Memory B cell (primary cell): ENCODE results near the gene NTM.

Experiments used
- ATAC-seq: fragments of 150-1000 bp; cut with Tn5 transposase; 2 replicates; pipeline ENCODE4 v1.10.0; 2021; ENCODE audit warnings: low read depth, mild to moderate bottlenecking, moderate library complexity
- DNase-seq, 2 donors: peaks; one replicate each; pipeline ENCODE4 v3.0.0; 2022; ENCODE audit warnings: low spot score in 2 of 2
- H3K27ac Mint-ChIP-seq: one replicate; pipeline ENCODE4 v1.8.0; 2022; ENCODE audit warnings: mild to moderate bottlenecking, moderate library complexity, mixed read lengths
- H3K27me3 Mint-ChIP-seq: one replicate; pipeline ENCODE4 v1.8.0; 2022; ENCODE audit warnings: mixed read lengths
- H3K36me3 Mint-ChIP-seq: one replicate; pipeline ENCODE4 v1.8.0; 2022; ENCODE audit warnings: mild to moderate bottlenecking, mixed read lengths
- H3K4me1 Mint-ChIP-seq: one replicate; pipeline ENCODE4 v1.8.0; 2022; ENCODE audit warnings: mixed read lengths
- H3K4me3 Mint-ChIP-seq: one replicate; pipeline ENCODE4 v1.8.0; 2022; ENCODE audit warnings: mild to moderate bottlenecking, moderate library complexity, mixed read lengths
- H3K9me3 Mint-ChIP-seq: one replicate; pipeline ENCODE4 v1.8.0; 2022; ENCODE audit warnings: mixed read lengths

NTM gene

DNA sequence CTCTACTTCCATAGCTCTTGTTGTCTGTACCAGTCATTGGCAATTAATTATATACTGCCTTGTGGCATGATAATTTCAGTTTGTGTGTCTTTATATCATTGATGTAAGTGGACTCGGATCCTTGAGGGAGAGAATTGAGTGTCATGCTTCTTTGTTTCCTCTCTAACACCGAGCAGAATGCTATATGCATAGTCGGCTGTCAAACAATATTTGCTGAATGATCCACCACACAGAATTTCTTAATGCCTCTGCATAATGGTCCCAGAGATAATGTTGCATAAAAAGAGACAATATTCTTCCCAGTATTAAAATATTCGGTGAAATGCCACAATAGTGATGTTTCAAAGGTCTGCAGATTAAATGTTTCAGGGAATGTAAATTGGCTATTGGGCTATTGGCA, 664.8 kb downstream of the NTM start:
- no peaks in the 10 kb centered on the region for H3K36me3 Mint-ChIP-seq

DNA sequence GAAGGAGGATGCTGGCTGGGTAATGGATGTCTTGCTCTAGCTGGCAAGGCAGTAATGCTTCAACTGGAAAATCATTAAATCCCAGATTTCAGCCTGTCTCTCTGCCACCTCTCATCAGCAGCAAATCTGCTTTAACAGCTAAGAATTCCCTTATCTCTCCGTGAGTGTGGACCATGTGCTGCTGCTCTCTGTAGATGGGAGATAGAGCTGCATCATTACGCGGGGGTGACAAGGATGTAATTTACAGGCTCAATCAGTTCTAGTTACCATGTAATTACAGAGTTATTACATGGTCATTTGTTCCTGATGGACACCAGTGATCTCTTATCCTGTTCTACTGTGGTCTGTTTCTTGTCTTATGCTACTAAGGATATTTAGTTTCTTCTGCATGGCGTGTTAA, 665.4 kb downstream of the NTM start:
- H3K4me1 Mint-ChIP-seq = no peaks in the 10 kb centered on the region
- H3K36me3 Mint-ChIP-seq = no peaks in the 10 kb centered on the region
- H3K9me3 Mint-ChIP-seq = peaks cover 4% of the 10 kb centered on the region
- H3K4me3 Mint-ChIP-seq = no peak overlapping the region
- H3K27ac Mint-ChIP-seq = no peak overlapping the region
- DNase-seq = no peak
- ATAC-seq = no peak
- peaks cover 2% of the 10 kb centered on the region for H3K27me3 Mint-ChIP-seq

More for the DNA sequence above, 664.8 kb downstream of the NTM start:
- Mint-ChIP-seq H3K4me3 (no peak overlapping the region), H3K4me1 (no peaks in the 10 kb centered on the region), H3K9me3 (peaks cover 4% of the 10 kb centered on the region), H3K27ac (no peak overlapping the region), H3K27me3 (peaks cover 2% of the 10 kb centered on the region)
- no peak for DNase-seq
- no peak for ATAC-seq

DNA sequence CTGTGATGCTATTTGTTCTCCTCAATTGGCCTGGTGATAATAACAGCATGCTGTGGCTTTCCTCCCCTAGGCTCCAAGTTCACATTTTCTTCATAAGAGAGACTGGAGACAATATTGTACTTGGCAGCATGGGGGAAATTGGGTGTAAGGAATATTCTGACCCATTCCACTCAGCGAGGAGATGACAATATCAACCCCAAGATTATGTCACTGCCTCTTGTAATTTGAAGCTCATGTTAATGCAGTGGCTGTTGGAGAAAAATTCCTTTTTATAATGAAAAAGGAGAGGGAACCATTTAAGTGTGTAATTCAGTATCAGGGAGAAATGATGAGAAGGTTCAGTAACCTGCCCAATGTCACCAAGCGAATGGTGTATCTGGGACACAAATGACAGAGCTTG, 665.8 kb downstream of the NTM start:
- Mint-ChIP-seq H3K9me3 (peaks cover 4% of the 10 kb centered on the region), H3K4me1 (no peaks in the 10 kb centered on the region), H3K36me3 (no peaks in the 10 kb centered on the region), H3K27me3 (peaks cover 2% of the 10 kb centered on the region), H3K27ac (no peak overlapping the region), H3K4me3 (no peak overlapping the region)
- ATAC-seq (no peak), DNase-seq (no peak)

DNA sequence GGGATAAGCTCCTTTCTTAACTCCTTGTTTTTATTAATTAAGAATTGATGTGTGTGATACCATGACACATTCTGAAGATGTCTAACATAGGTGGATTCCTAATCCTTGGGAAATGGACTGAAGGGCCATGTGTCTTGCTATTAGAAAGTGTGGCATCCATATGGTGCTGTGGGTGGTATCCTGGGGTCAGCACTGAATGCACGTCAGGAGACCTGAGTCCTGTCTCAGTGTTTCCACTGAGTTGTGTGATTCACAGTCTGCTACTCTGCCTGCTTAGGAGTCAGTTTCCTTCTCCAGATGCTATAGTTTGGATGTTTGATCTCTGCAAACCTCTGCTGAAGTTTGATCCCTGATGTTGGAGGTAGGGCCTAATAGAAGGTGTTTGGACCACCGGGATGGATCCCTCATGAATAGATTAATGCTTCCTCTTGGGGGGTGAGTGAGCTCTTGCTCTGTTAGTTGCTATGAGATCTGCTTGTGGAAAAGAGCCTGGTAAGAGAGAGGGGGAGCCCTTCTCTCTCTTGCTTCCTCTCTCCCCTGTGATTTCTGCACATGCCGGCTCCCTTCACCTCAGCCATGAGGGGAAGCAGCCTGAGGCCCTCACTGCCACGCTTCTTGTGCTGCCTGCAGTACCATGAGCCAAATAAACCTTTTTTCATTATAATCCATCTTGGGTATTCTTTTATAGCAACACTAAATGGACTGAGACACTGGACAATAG, 666.5 kb downstream of the NTM start:
- H3K4me3 Mint-ChIP-seq = no peak overlapping the region
- peaks cover 2% of the 10 kb centered on the region for H3K27me3 Mint-ChIP-seq
- H3K4me1 Mint-ChIP-seq = no peaks in the 10 kb centered on the region
- DNase-seq (no peak), ATAC-seq (no peak)
- H3K9me3 Mint-ChIP-seq = peaks cover 4% of the 10 kb centered on the region
- H3K36me3 Mint-ChIP-seq = no peaks in the 10 kb centered on the region
- H3K27ac Mint-ChIP-seq = no peak overlapping the region

DNA sequence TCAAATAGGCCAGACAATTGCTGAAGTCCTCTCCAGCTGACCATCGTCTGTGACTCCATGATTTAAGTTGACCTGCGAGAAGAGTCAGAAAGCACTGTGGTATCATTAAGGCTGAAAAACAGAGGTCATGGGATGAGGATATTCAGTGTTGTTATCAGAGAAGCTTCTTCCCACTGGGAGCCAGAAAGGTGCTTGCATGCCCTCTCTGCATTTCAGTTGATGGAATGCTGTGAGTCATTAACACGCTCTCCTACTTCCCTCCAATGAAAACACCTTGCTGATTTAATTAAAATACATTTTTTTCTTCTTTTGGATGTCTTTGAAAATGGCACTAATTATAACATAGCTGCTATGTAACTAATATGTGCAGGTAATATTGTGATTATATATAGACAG, 667.0 kb downstream of the NTM start:
- ATAC-seq (no peak), DNase-seq (no peak)
- Mint-ChIP-seq H3K4me1 (no peaks in the 10 kb centered on the region), H3K9me3 (peaks cover 2% of the 10 kb centered on the region), H3K4me3 (no peak overlapping the region), H3K27me3 (peaks cover 2% of the 10 kb centered on the region), H3K27ac (no peak overlapping the region), H3K36me3 (no peaks in the 10 kb centered on the region)

DNA sequence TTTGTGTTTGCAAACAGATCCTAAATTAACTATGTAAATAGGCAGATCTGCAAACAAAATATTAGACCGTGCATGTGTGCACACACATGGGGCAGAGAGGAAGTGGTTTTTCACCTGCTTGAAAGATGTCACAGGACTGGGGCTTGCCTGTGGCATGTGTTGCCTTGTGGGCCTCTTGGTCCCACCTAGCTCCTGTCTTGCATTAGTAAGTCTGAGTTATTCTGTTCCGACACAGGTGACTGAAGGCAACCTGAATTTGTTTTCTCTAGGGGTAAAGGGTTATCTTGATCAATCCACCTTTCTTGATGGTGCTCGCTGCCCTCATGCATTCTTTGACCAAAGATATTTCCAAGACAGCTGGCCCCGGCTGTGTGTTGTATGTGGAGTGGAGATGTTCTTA, 667.5 kb downstream of the NTM start:
- Mint-ChIP-seq H3K36me3 (no peaks in the 10 kb centered on the region), H3K27me3 (peaks cover 2% of the 10 kb centered on the region), H3K4me3 (no peak overlapping the region), H3K4me1 (no peaks in the 10 kb centered on the region), H3K27ac (no peak overlapping the region), H3K9me3 (peaks cover 2% of the 10 kb centered on the region)
- ATAC-seq = no peak
- DNase-seq = no peak

DNA sequence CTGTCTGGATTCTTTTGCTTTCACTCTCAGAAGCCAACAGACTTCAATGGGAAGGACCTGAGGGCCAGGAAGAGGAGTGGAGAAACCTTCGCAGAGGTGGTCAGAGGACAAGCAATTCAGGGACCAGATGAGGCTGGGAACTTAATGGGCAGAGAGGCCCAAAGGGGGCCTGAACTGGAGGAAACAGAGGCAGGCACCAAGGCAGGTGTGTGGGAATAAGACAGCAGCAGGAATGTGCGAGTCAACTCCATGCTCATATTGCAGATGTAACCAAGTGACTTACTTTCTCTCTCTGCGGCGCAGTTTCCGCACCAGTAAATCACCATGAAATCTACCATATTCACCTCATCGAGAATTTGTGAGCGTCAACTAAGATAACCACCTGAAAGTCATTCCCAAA, 669.1 kb downstream of the NTM start:
- Mint-ChIP-seq H3K27me3 (no peaks in the 10 kb centered on the region), H3K4me1 (no peaks in the 10 kb centered on the region), H3K36me3 (no peaks in the 10 kb centered on the region), H3K9me3 (peaks cover 3% of the 10 kb centered on the region), H3K27ac (no peak overlapping the region), H3K4me3 (no peak overlapping the region)
- ATAC-seq (no peak), DNase-seq (no peak)

DNA sequence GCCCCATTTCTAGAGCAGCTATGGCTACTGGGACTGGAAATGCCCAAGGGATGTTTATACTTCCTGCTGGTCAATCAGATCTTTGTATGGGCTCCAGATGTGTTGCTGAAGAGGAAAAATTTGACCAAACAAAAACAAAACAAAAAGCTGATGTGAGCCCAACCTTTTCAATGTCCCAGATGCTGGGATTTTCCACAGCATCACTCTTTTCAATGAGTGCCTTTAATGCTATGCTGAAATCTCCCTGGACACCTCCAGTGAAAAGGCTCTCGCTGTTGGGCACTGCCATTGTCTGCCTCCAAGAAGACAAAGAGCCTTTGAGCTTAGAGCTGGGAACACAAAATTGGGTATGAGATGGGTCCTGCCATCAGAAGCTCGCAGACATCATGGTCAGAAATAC, 671.9 kb downstream of the NTM start:
- Mint-ChIP-seq H3K27me3 (no peaks in the 10 kb centered on the region), H3K4me3 (no peak overlapping the region), H3K9me3 (peaks cover 3% of the 10 kb centered on the region), H3K36me3 (no peaks in the 10 kb centered on the region), H3K4me1 (no peaks in the 10 kb centered on the region), H3K27ac (no peak overlapping the region)
- ATAC-seq = no peak
- DNase-seq = no peak

DNA sequence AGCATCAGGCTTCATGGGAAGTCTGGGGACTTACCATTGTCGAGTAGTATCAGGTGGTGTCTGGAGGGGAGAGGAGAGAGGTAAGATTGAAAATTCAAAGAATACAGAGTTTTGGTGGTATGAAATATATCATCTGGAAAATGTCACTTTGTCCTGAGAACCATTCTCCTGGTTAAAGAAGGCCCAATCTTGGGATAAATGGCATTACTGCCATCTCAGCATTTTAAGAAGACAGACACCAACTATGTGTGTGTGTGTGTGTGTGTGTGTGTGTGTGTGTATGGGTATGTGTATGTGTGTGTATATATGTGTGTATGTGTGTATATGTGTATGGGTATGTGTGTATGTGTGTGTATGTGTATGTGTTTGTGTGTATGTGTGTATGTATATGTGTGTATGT, 673.3 kb downstream of the NTM start:
- no peak overlapping the region for H3K27ac Mint-ChIP-seq
- ATAC-seq = no peak

DNA sequence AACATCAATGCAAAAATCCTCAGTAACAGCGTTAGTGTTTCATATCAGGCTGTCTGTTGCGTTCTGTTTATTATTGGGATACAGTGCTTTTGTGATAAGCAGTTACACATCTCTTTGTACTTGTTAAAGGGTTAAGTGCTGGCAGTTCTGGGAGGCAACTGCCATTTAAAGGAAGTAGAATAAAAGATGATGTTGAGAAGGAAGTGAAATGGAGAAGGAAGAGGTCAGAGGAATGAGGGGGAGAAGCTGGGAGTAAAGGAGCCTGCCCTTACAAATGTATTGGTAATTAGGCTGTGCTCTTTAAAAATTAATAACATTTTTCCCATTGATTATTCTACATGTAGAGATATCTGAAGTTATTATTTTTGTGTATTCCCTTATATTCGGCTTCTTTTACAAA, 674.7 kb downstream of the NTM start:
- Mint-ChIP-seq H3K4me3 (no peak overlapping the region), H3K4me1 (no peaks in the 10 kb centered on the region), H3K27ac (no peak overlapping the region), H3K27me3 (no peaks in the 10 kb centered on the region), H3K9me3 (peaks cover 1% of the 10 kb centered on the region), H3K36me3 (no peaks in the 10 kb centered on the region)
- ATAC-seq (no peak), DNase-seq (no peak)

More for the DNA sequence above, 673.3 kb downstream of the NTM start:
- peaks cover 2% of the 10 kb centered on the region for H3K9me3 Mint-ChIP-seq
- no peaks in the 10 kb centered on the region for H3K36me3 Mint-ChIP-seq
- no peak overlapping the region for H3K4me3 Mint-ChIP-seq
- DNase-seq = no peak
- H3K27me3 Mint-ChIP-seq = no peaks in the 10 kb centered on the region
- H3K4me1 Mint-ChIP-seq = no peaks in the 10 kb centered on the region

DNA sequence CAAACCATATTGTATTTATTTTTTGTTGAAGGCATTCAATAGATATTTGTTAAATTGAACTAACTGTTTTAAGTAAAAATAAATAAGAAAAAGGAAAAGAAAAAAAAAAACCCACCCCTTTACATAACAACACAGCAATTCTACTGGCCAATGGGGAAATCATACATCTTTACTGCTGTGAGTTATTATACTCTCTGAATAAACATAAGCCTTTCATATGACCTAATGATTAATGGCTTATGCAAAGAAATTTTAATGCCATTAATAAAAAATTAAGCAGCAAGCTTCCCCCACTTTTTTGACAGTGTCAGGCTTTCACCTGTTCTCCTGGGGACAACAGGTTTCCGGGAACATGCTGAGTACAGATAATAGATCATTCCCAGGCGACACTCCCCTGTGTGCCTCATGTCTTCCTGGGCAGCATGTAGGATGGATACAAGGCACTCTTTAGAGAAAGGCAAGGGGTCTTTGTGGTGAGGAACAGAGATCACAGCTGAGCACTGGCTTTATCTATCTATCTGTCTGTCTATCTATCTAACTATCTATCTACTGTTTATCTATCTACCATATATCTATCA, 676.0 kb downstream of the NTM start:
- DNase-seq (no peak), ATAC-seq (no peak)
- Mint-ChIP-seq H3K4me1 (no peaks in the 10 kb centered on the region), H3K27me3 (no peaks in the 10 kb centered on the region), H3K9me3 (peaks cover 1% of the 10 kb centered on the region), H3K36me3 (no peaks in the 10 kb centered on the region), H3K4me3 (no peak overlapping the region), H3K27ac (no peak overlapping the region)

DNA sequence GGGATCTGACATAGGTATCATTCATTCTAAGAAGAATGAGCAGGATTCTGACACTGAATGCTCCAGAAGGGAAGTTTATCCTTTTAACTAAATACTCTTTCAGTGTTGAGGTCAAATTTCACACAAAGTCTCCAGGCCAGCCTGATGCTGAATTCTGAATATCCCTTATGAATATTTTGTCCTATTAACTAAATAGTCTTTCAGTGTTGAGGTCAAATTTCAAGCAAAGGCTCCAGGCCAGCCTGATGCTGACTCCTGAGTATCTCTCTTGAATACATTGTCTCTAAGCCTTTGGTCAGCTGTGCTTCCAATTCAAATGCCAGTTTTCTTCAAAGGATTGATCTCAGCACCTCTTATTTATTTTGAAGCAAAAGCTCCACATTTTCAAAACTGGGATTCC, 676.8 kb downstream of the NTM start:
- ATAC-seq (no peak), DNase-seq (no peak)
- Mint-ChIP-seq H3K27me3 (no peaks in the 10 kb centered on the region), H3K4me3 (no peak overlapping the region), H3K36me3 (no peaks in the 10 kb centered on the region), H3K4me1 (no peaks in the 10 kb centered on the region), H3K27ac (no peak overlapping the region), H3K9me3 (peaks cover 1% of the 10 kb centered on the region)

DNA sequence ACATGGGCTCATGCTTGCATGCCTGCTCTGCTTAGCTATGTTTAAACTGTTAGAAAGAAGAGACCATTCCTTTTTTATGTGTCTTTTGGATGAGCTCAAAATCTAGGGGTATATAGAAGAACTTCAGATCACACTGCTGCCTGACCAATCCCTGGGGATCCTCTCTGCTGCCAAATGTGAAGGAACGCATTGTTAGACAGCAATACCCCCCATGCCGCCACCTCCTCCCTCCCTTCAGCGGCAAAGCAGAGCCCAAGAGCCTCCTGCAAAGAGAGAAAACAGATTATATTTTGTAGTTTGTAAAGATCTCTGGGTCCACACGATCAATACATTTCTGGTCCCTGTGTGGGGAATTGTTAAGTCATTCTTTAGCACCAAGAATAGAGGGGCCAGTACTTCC, 677.6 kb downstream of the NTM start:
- ATAC-seq = no peak
- Mint-ChIP-seq H3K4me3 (no peak overlapping the region), H3K9me3 (peaks cover 1% of the 10 kb centered on the region), H3K27ac (no peak overlapping the region), H3K36me3 (no peaks in the 10 kb centered on the region), H3K4me1 (no peaks in the 10 kb centered on the region), H3K27me3 (no peaks in the 10 kb centered on the region)
- DNase-seq = no peak

DNA sequence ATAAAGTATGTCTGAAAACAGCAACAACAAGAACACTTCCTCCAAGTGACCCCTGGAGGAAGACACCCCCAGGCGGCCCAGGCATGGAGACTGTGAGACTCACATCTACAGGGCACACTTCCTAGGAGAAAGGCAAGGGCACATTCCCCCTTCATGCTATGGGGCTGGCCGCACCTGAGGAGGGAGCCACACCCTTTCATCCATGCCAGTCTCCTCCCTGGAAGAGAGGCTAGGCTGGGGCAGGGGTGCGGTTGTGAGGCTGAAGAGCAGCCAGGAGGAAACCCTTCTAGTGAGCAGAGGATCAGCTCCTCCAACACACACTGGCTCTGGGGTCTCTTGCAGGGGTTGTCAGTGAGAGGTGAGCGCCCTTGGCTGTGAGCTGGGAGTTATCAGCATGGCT, 678.8 kb downstream of the NTM start:
- DNase-seq = no peak
- Mint-ChIP-seq H3K27ac (no peak overlapping the region), H3K4me1 (no peaks in the 10 kb centered on the region), H3K27me3 (no peaks in the 10 kb centered on the region), H3K4me3 (no peak overlapping the region), H3K36me3 (no peaks in the 10 kb centered on the region), H3K9me3 (no peaks in the 10 kb centered on the region)
- ATAC-seq = no peak

DNA sequence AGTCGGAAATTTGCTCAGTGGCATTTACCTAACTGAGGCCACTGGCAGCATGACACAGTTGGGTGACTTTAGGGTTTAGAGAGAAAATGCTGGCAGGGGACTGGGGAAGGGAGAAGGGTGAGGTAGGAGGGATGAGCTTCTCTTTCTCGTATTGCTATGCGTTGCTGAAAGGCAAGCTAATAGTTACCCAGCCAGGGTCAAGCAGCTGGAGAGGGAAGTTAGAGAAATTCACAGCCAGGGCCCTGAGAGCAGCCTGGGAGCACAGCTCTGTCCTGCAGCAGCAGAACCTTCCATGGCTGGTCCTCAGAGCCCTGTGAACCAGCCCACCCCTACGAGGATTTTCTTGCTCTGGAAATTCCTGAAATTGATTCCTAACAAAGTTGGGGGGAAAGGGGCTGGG, 679.6 kb downstream of the NTM start:
- DNase-seq (no peak), ATAC-seq (no peak)
- Mint-ChIP-seq H3K27ac (no peak overlapping the region), H3K36me3 (no peaks in the 10 kb centered on the region), H3K4me1 (no peaks in the 10 kb centered on the region), H3K27me3 (no peaks in the 10 kb centered on the region), H3K4me3 (no peak overlapping the region), H3K9me3 (no peaks in the 10 kb centered on the region)
